ENCODE data around the gene ZNF407.

ZNF407 gene

DNA sequence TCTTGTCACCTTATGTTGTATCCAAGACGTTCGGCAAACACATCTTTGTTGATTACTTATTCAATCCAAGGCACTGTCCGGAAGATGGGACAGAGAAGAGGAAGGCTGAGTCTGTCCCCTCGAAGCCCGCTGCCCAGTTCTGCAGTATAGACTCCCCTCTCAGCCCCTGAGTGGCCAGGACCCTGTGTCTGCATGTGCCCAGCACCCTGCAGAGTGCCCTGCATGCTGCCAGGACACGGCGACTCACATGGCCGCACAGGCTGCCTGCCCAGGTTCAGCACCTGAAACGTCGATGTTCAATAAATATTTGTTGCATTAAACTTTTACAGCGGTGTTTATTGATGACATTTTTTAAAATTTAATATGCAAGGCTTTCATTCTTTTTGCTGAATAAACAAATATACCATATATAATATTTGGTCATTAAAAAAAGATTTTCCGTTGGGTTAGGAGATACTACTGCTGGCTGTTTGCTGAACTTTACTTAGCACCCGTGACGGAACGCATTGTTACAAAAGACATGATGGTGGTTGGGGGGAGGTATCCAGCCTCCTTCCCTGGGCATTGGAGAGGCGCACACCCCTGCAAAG lies 464.7 kb downstream of the ZNF407 start:
- no peak overlapping the region for H3K4me3 ChIP-seq (ENCODE audit: low read depth, low read length)
- no peak overlapping the region for H3K27ac ChIP-seq
- no peak overlapping the region for H3K4me2 ChIP-seq (ENCODE audit: low read length)
- no peak overlapping the region for H3K9ac ChIP-seq
- H3K27me3 ChIP-seq (ENCODE audit: control insufficient read depth, insufficient read depth, low read length) = no peaks in the 10 kb centered on the region
- H3K9me3 ChIP-seq (ENCODE audit: control insufficient read depth, low read length) = no peaks in the 10 kb centered on the region
- H2AFZ ChIP-seq = no peak overlapping the region
- TF ChIP-seq, protein P1, sequence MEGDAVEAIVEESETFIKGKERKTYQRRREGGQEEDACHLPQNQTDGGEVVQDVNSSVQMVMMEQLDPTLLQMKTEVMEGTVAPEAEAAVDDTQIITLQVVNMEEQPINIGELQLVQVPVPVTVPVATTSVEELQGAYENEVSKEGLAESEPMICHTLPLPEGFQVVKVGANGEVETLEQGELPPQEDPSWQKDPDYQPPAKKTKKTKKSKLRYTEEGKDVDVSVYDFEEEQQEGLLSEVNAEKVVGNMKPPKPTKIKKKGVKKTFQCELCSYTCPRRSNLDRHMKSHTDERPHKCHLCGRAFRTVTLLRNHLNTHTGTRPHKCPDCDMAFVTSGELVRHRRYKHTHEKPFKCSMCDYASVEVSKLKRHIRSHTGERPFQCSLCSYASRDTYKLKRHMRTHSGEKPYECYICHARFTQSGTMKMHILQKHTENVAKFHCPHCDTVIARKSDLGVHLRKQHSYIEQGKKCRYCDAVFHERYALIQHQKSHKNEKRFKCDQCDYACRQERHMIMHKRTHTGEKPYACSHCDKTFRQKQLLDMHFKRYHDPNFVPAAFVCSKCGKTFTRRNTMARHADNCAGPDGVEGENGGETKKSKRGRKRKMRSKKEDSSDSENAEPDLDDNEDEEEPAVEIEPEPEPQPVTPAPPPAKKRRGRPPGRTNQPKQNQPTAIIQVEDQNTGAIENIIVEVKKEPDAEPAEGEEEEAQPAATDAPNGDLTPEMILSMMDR (IDR thresholded peaks at IDR 0.05) = no peak
- H3K4me1 ChIP-seq = no peaks in the 10 kb centered on the region
- no peaks in the 10 kb centered on the region for H3K79me2 ChIP-seq
- no peaks in the 10 kb centered on the region for H3K36me3 ChIP-seq (ENCODE audit: control insufficient read depth, insufficient read depth, low read length)

DNA sequence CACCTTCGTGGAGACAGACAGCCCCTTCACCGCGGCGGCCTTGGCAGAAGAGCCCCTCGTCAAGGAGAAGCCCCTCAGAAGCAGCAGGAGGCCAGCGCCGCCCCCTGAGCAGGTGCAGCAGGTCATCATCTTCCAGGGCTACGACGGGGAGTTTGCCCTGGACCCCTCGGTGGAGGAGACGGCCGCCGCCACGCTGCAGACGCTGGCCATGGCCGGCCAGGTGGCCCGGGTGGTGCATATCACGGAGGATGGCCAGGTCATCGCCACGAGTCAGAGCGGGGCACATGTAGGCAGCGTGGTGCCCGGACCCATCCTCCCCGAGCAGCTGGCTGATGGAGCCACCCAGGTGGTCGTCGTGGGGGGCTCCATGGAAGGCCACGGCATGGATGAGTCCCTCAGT lies 465.5 kb downstream of the ZNF407 start:
- no peak overlapping the region for H3K9ac ChIP-seq
- TF ChIP-seq, protein P1 (IDR thresholded peaks at IDR 0.05) = no peak
- no peaks in the 10 kb centered on the region for H3K36me3 ChIP-seq (ENCODE audit: control insufficient read depth, insufficient read depth, low read length)
- no peaks in the 10 kb centered on the region for H3K79me2 ChIP-seq
- no peak overlapping the region for H3K4me3 ChIP-seq (ENCODE audit: low read depth, low read length)
- no peak overlapping the region for H3K4me2 ChIP-seq (ENCODE audit: low read length)
- H3K9me3 ChIP-seq (ENCODE audit: control insufficient read depth, low read length) = no peaks in the 10 kb centered on the region
- no peak overlapping the region for H2AFZ ChIP-seq
- H3K4me1 ChIP-seq = no peaks in the 10 kb centered on the region
- no peaks in the 10 kb centered on the region for H3K27me3 ChIP-seq (ENCODE audit: control insufficient read depth, insufficient read depth, low read length)
- no peak overlapping the region for H3K27ac ChIP-seq

DNA sequence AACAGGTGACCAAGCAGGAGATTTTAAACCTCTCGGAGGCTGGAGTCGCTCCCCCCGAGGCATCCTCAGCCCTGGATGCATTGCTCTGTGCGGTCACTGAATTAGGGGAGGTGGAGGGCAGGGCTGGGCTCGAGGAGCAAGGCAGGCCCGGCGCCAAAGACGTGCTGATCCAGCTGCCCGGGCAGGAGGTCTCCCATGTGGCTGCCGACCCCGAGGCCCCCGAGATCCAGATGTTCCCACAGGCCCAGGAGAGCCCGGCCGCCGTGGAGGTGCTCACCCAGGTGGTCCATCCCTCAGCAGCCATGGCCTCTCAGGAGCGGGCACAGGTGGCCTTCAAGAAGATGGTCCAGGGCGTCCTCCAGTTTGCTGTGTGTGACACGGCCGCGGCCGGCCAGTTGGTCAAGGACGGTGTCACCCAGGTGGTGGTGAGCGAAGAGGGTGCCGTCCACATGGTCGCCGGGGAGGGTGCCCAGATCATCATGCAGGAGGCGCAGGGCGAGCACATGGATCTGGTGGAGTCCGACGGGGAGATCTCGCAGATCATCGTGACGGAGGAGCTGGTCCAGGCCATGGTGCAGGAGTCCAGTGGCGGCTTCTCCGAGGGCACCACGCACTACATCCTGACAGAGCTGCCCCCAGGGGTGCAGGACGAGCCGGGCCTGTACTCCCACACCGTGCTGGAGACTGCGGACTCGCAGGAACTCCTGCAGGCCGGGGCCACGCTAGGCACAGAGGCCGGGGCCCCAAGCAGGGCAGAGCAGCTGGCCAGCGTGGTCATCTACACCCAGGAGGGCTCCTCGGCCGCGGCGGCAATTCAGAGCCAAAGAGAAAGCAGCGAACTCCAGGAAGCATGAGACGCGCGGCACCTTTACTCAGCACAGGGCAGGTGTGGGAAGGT lies 466.2 kb downstream of the ZNF407 start:
- H3K27ac ChIP-seq = no peak overlapping the region
- H3K4me3 ChIP-seq (ENCODE audit: low read depth, low read length) = no peak overlapping the region
- no peak overlapping the region for H3K4me2 ChIP-seq (ENCODE audit: low read length)
- no peaks in the 10 kb centered on the region for H3K27me3 ChIP-seq (ENCODE audit: control insufficient read depth, insufficient read depth, low read length)
- no peaks in the 10 kb centered on the region for H3K9me3 ChIP-seq (ENCODE audit: control insufficient read depth, low read length)
- H2AFZ ChIP-seq = no peak overlapping the region
- TF ChIP-seq, protein P1 (IDR thresholded peaks at IDR 0.05) = no peak
- no peaks in the 10 kb centered on the region for H3K36me3 ChIP-seq (ENCODE audit: control insufficient read depth, insufficient read depth, low read length)
- H3K9ac ChIP-seq = no peak overlapping the region
- no peaks in the 10 kb centered on the region for H3K4me1 ChIP-seq
- H3K79me2 ChIP-seq = no peaks in the 10 kb centered on the region

DNA sequence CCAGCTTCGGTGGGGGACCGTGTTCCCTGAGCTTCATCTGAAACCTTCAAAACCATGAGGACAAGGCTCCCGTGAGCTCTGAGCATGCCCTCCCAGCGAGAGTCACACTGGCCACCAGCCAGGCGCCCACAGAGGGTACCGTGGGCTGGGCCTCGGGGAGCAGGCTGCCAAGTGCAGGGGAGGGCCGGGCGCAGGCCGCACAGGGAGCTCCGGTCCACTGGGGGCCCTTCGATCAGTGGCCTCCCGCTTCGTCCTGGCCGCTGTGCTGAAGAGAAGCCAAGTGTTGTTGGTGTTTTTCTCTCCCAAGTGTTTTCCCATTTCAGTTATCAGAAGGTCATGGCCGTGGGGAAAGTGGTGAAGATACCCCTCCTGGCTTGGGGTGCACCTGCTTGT lies 466.8 kb downstream of the ZNF407 start:
- Histone ChIP-seq H3K79me2 (no peaks in the 10 kb centered on the region), H3K27ac (no peak overlapping the region), H3K9me3 (ENCODE audit: control insufficient read depth, low read length) (no peaks in the 10 kb centered on the region), H3K4me2 (ENCODE audit: low read length) (no peak overlapping the region), H3K9ac (no peak overlapping the region), H3K27me3 (ENCODE audit: control insufficient read depth, insufficient read depth, low read length) (no peaks in the 10 kb centered on the region), H3K4me1 (no peaks in the 10 kb centered on the region), H3K36me3 (ENCODE audit: control insufficient read depth, insufficient read depth, low read length) (no peaks in the 10 kb centered on the region), H3K4me3 (ENCODE audit: low read depth, low read length) (no peak overlapping the region), H2AFZ (no peak overlapping the region)
- TF ChIP-seq, protein P1 (IDR thresholded peaks at IDR 0.05) = no peak

Data from parathyroid adenoma (tissue), 2 donors.